GM15510 (cell line): ENCODE measurements around the gene SNX32.

Source experiments
- POLR2A ChIP-seq: IDR thresholded peaks from 3 replicates; pipeline ENCODE4 v1.6.1; 2011; ENCODE audit warnings: borderline replicate concordance; ENCODE audit not compliant: insufficient read length; ENCODE audit errors: extremely low read depth

SNX32 gene

GRCh38 chr11:65833297-65834030 is at the start of gene SNX32:
Gene SNX32, plus strand, starts transcription at chr11:65833963. Its CDS starts 103 bp downstream, at chr11:65834066.
- peak; percentile 17 for TF ChIP-seq POLR2A

- no peak for TF ChIP-seq POLR2A
Observed at GRCh38 chr11:65785319-65786007, 48.3 kb upstream of the SNX32 start.

- TF ChIP-seq POLR2A, result no peak
Observed at GRCh38 chr11:65786008-65786785, 47.6 kb upstream of the SNX32 start.

- TF ChIP-seq POLR2A, result no peak
Observed at GRCh38 chr11:65786786-65787636, 46.8 kb upstream of the SNX32 start, which contains the start of gene OVOL1. Gene OVOL1, plus strand, starts transcription at chr11:65787063. Its CDS starts 311 bp downstream, at chr11:65787374.

GRCh38 chr11:65787649-65788622 is 45.8 kb upstream of the SNX32 start:
- no peak for TF ChIP-seq POLR2A

- TF ChIP-seq POLR2A, result no peak
Observed at GRCh38 chr11:65788821-65789220, 44.9 kb upstream of the SNX32 start.

- no peak for TF ChIP-seq POLR2A
Observed at GRCh38 chr11:65789230-65790103, 44.3 kb upstream of the SNX32 start.

GRCh38 chr11:65790104-65790901 is 43.5 kb upstream of the SNX32 start:
- TF ChIP-seq POLR2A, result no peak

GRCh38 chr11:65790902-65791650 is 42.7 kb upstream of the SNX32 start:
- no peak for TF ChIP-seq POLR2A

- TF ChIP-seq POLR2A, result peak; percentile 71
Observed at GRCh38 chr11:65791719-65792213, 42.0 kb upstream of the SNX32 start.

- no peak for TF ChIP-seq POLR2A
Observed at GRCh38 chr11:65792456-65792855, 41.3 kb upstream of the SNX32 start.

- no peak for TF ChIP-seq POLR2A
Observed at GRCh38 chr11:65793144-65793581, 40.6 kb upstream of the SNX32 start.
